Natural killer cell treated with Interleukin-12 subunit alpha and Interleukin-12 subunit beta and Interleukin-15 and Interleukin-18, amount 100 ng/mL, for 72 hours (primary cell): Measurements from ENCODE around the gene TMEM220. TPM values are rescaled to one million over a fixed set of nuclear protein-coding genes. Genes with fewer than 3 reads are reported as not detected.
A peak's percentile ranks its signal among the peaks of the same experiment; 100 is the strongest.

Experiments
- ATAC-seq, 2 donors: fragments of 150-1000 bp; cut with Tn5 transposase in 1 of 2; sonication (Bioruptor Pico), chemical (Tn5 transposase) in 1 of 2; 2 replicates each; pipeline ENCODE4 v1.10.0; 2021
- DNase-seq: peaks from one replicate; pipeline ENCODE4 v3.0.0; 2022; ENCODE audit warnings: low spot score
- H3K27ac Mint-ChIP-seq, 2 donors: 1 replicate in 1 of 2; 2 replicates in 1 of 2; pipeline ENCODE4 v1.8.0; 2022; ENCODE audit warnings: mixed read lengths in 2 of 2, mild to moderate bottlenecking in 1 of 2, moderate library complexity in 1 of 2
- H3K27me3 Mint-ChIP-seq, 2 donors: 1 replicate in 1 of 2; 2 replicates in 1 of 2; pipeline ENCODE4 v1.8.0; 2022; ENCODE audit warnings: mixed read lengths in 2 of 2
- H3K36me3 Mint-ChIP-seq: one replicate; pipeline ENCODE4 v1.8.0; 2022; ENCODE audit warnings: mixed read lengths
- H3K4me1 Mint-ChIP-seq, 2 donors: 1 replicate in 1 of 2; 2 replicates in 1 of 2; pipeline ENCODE4 v1.8.0; 2022; ENCODE audit warnings: low read depth in 2 of 2, mixed read lengths in 2 of 2, mild to moderate bottlenecking in 1 of 2
- H3K4me3 Mint-ChIP-seq: one replicate; pipeline ENCODE4 v1.8.0; 2022; ENCODE audit warnings: mixed read lengths
- H3K9me3 Mint-ChIP-seq: 2 replicates; pipeline ENCODE4 v1.8.0; 2022; ENCODE audit warnings: mixed read lengths
- total RNA-seq, 2 donors: library from RNA; stranded (reverse); gene quantifications; one replicate each; pipeline ENCODE4 v1.2.3, GENCODE V29; 2022

The TMEM220 gene
- total RNA-seq, result 1 to 10 TPM in 1 of 2 donors, not detected in 1; 1.1 TPM

DNA sequence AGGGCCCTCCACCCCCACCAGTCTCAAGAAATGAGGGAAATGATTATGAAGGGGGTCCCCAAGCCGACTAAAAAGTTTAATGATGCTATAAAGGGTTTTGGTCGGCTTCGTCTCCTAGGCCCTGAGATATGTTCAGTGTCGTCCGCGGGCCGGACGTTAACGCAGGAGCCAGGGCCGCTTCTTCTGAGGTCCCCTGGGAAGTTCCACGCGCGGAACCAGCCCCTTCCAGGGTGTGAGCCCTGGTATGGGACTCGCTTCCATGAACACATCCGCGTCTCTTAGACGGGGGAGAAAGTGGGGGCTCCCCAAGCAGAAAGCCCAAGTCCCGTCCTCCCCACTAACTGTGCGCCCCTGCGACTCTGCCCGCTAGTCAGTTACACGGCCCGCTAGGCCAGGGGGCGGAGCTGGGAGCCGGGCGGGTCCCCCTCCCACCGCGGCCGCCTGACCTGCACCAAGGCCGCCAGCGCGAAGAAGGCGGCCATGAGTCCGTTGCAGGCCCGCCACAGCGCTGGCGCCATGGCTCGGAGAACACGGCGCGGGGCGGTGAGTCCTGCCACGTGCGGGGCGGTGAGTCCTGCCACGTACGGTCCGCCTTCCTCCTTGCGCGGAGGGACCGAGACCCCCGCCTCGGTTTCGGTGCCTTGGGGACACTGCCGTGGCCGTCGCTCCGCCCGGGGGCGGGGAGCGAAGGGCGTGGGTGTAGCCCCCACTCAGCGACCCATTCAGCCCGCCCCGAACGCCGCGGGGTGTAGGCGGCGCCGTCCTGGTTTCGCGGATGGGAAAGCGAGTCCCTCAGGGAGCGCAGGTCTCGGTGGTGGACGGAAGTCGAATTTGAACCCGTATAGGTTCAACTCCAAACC is at the start of gene TMEM220:
Gene TMEM220, minus strand, starts transcription at position 690 of the 860 bp plus-strand sequence. Its CDS starts 172 bp downstream, at position 518.
- H3K4me3 Mint-ChIP-seq, result peak within 1 kb of the TSS; percentile 93
- H3K4me1 Mint-ChIP-seq, result peaks cover 9 to 12% of the 10 kb centered on the region in 2 donors
- H3K27ac Mint-ChIP-seq, result peak within 1 kb of the TSS; percentile 63 to 83
- no peaks in the 10 kb centered on the region for H3K27me3 Mint-ChIP-seq
- ATAC-seq, result peak; percentile 86 to 90
- DNase-seq, result peak; percentile 79
- no peaks in the 10 kb centered on the region for H3K9me3 Mint-ChIP-seq
- no peaks in the 10 kb centered on the region for H3K36me3 Mint-ChIP-seq

DNA sequence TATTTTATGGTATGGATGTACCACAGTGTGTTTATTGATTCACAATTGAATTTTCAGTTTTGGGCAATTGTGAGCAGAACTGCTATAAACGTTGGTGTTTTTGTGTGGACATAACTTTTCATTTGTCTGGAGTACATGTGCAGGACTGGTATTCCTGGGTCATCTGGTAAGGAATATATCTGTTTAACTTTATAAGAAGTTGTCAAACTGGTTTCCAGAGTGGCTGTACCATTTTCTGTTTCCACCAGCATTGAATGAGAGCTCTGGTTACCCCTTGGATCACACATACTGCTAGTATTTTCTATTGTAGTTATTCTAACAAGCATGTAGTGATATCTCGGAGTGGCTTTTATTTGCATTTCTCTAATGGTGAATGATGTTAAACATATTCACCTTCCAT is 49.8 kb upstream of the TMEM220 start:
- Mint-ChIP-seq H3K4me3 (no peak overlapping the region), H3K4me1 (no peaks in the 10 kb centered on the region), H3K27ac (no peak overlapping the region), H3K27me3 (peaks cover 12 to 30% of the 10 kb centered on the region in 2 donors), H3K9me3 (no peaks in the 10 kb centered on the region), H3K36me3 (peaks cover 5% of the 10 kb centered on the region)
- ATAC-seq (no peak), DNase-seq (no peak)

DNA sequence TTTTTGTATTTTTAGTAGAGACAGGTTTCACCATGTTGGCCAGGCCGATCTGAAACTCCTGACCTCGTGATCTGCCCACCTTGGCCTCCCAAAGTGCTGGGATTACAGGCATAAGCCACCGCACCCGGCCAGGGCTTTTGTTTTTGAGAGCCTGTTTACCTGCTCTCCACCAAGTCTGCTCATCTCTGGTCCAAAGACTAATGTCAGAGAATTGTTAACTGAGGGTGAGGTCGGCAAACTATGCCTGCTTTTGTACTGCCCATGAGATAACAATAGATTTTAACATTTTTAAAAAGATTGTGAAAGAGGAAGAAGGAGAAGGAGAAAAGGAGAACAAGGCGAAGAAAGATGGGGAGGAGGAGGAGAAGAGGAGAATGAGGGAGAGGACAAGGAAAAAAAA is 48.1 kb upstream of the TMEM220 start:
- no peak for DNase-seq
- H3K4me1 Mint-ChIP-seq, result no peaks in the 10 kb centered on the region
- H3K36me3 Mint-ChIP-seq, result no peaks in the 10 kb centered on the region
- H3K9me3 Mint-ChIP-seq, result no peaks in the 10 kb centered on the region
- ATAC-seq, result no peak
- no peak overlapping the region for H3K27ac Mint-ChIP-seq
- no peak overlapping the region for H3K4me3 Mint-ChIP-seq
- peaks cover 8 to 17% of the 10 kb centered on the region in 2 donors for H3K27me3 Mint-ChIP-seq

DNA sequence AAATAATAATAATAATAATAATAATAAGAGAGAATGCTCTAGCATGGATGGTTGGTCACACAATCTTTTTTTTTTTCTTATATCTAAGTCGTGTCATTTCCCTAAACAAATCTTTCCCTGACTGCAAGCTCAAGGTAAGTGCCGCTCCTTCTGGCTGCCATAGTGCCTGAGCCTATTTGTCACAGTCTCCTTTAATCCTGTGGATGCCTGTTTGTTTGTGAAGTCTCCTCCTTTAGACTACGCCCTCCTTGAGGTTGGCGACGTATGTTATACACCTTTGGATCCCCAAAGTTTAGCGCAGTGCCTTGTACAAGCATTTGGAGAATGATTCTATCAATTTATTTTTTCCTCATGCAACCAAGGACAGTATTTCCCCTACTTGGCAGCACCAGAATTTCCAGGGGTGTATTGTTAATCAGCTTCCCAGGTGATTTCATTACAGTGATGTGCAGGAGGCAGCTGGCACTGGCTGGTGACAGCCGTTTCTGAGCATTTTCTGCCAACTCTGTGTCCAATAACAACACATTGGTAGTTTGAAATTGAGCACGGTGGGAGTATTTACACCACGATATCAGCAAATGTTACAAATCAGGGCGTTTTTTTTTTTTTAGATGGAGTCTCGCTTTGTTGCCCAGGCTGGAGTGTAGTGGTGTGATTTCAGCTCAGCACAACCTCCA is 47.4 kb upstream of the TMEM220 start:
- Mint-ChIP-seq H3K4me3 (no peak overlapping the region), H3K27ac (no peak overlapping the region), H3K27me3 (peaks cover 8 to 15% of the 10 kb centered on the region in 2 donors), H3K9me3 (no peaks in the 10 kb centered on the region), H3K36me3 (peaks cover 2% of the 10 kb centered on the region), H3K4me1 (no peaks in the 10 kb centered on the region)
- no peak for DNase-seq
- no peak for ATAC-seq

DNA sequence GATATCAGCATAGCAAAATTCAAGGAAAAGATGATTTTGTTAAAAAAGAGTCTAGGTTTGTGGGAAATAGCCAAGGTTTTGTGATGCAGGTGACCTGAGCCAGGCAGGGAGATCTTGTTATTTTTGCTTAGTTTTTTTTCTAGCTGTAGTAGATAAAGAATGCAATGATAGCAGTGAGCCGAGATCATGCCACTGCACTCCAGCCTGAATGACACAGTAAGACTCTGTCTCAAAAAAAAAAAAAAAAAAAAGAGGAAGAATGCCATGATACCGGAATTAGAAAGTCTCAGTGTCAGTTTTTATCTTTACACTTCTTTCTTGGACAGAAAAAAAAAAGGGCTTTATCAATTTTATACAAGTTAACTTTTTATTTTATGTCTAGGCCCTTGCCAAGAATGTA is 46.6 kb upstream of the TMEM220 start:
- no peak for ATAC-seq
- Mint-ChIP-seq H3K36me3 (peaks cover 8% of the 10 kb centered on the region), H3K27ac (no peak overlapping the region), H3K27me3 (peaks cover 5 to 8% of the 10 kb centered on the region in 2 donors), H3K4me1 (no peaks in the 10 kb centered on the region), H3K4me3 (no peak overlapping the region), H3K9me3 (peaks cover 4% of the 10 kb centered on the region)
- DNase-seq, result no peak

- no peak for ATAC-seq
Observed at GRCh38 chr17:10775740-10776356, 46.0 kb upstream of the TMEM220 start.

GRCh38 chr17:10775058-10775457 is 45.2 kb upstream of the TMEM220 start:
- peaks cover 5 to 8% of the 10 kb centered on the region in 2 donors for H3K27me3 Mint-ChIP-seq

More at GRCh38 chr17:10775740-10776356, 46.0 kb upstream of the TMEM220 start:
- Mint-ChIP-seq H3K27ac (no peak overlapping the region), H3K9me3 (peaks cover 5% of the 10 kb centered on the region), H3K4me3 (no peak overlapping the region), H3K36me3 (peaks cover 11% of the 10 kb centered on the region), H3K4me1 (no peaks in the 10 kb centered on the region), H3K27me3 (peaks cover 5 to 8% of the 10 kb centered on the region in 2 donors)
- DNase-seq, result no peak

DNA sequence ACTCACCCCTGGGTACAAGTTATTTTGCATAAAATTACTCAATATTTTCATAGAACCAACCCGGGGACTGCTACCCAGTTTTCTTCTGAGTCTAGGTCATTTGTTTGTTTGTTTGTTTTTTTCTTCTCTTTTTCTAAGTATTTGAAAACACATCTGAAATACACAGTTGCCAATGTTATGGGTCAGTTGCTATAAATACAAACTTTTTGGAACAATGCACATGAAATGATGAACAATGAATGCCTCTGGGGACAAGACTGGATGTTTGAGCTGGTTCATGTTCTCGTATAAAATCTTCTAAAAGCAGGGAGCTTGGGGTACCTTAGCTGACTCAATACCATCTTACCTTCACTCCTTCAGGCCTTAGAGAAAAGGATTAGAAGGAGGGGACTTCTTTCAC is 43.6 kb upstream of the TMEM220 start:
- peaks cover 5 to 8% of the 10 kb centered on the region in 2 donors for H3K27me3 Mint-ChIP-seq
- ATAC-seq (no peak), DNase-seq (no peak)
- no peaks in the 10 kb centered on the region for H3K4me1 Mint-ChIP-seq
- no peak overlapping the region for H3K27ac Mint-ChIP-seq
- H3K36me3 Mint-ChIP-seq, result peaks cover 11% of the 10 kb centered on the region
- no peak overlapping the region for H3K4me3 Mint-ChIP-seq
- peaks cover 5% of the 10 kb centered on the region for H3K9me3 Mint-ChIP-seq

More at GRCh38 chr17:10775058-10775457, 45.2 kb upstream of the TMEM220 start:
- no peak overlapping the region for H3K4me3 Mint-ChIP-seq
- ATAC-seq, result no peak
- H3K36me3 Mint-ChIP-seq, result peaks cover 11% of the 10 kb centered on the region
- H3K27ac Mint-ChIP-seq, result no peak overlapping the region
- DNase-seq, result no peak
- H3K4me1 Mint-ChIP-seq, result no peaks in the 10 kb centered on the region
- H3K9me3 Mint-ChIP-seq, result peaks cover 5% of the 10 kb centered on the region

- ATAC-seq (no peak), DNase-seq (no peak)
- Mint-ChIP-seq H3K36me3 (peaks cover 11% of the 10 kb centered on the region), H3K27ac (no peak overlapping the region), H3K4me1 (no peaks in the 10 kb centered on the region), H3K27me3 (peaks cover 5 to 8% of the 10 kb centered on the region in 2 donors), H3K4me3 (no peak overlapping the region), H3K9me3 (peaks cover 5% of the 10 kb centered on the region)
Observed at GRCh38 chr17:10772425-10773380, 42.9 kb upstream of the TMEM220 start.

DNA sequence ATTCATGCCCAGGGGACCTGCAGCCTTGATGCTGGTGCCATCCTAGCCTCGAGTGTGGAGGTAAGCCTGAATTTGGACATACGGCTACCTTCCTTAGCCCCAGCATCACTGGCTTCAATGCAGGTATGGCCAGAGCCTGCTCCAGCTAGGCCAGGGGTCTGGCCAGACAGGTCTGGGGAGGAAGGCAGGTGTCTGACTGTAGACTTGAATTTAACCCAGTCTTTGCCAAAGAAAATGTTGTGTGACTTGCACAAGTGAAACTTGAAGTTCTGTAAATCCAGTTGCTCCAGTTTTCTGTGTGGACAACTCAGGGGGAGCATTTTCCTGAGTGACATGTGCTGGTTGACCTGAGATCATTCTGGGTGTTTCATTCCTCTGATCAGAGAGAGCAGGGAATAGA is 41.3 kb upstream of the TMEM220 start:
- Mint-ChIP-seq H3K36me3 (peaks cover 11% of the 10 kb centered on the region), H3K27me3 (peaks cover 5 to 8% of the 10 kb centered on the region in 2 donors), H3K27ac (no peak overlapping the region), H3K4me1 (no peaks in the 10 kb centered on the region), H3K4me3 (no peak overlapping the region), H3K9me3 (peaks cover 5% of the 10 kb centered on the region)
- no peak for DNase-seq
- peak in 1 of 2 donors; percentile 35 for ATAC-seq

DNA sequence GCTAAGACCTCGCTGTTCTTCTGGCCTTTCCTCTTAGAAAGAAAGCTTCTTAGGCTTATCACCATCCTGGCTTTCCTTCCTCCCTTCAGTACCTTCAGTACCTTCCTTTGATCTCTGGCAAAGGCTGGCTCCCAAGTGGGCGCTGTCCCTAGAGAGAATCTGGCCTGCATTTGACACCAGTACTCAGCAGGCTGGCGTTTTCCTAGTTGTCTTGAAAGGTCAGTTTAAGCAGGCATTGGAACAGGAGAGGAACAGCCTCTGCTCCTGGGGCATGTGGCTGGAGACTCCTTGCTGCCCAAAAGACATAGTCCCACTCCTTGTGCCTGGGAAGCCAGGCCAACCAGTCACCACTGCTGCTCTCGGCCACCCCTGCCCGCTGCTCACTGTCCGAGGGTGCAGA is 40.0 kb upstream of the TMEM220 start:
- ATAC-seq (no peak), DNase-seq (no peak)
- Mint-ChIP-seq H3K36me3 (peaks cover 11% of the 10 kb centered on the region), H3K27me3 (no peaks in the 10 kb centered on the region), H3K4me1 (no peaks in the 10 kb centered on the region), H3K4me3 (no peak overlapping the region), H3K27ac (no peak overlapping the region), H3K9me3 (peaks cover 5% of the 10 kb centered on the region)

GRCh38 chr17:10768750-10769251 is 39.0 kb upstream of the TMEM220 start:
- Mint-ChIP-seq H3K27me3 (no peaks in the 10 kb centered on the region), H3K36me3 (peaks cover 11% of the 10 kb centered on the region), H3K9me3 (peaks cover 5% of the 10 kb centered on the region), H3K4me1 (no peaks in the 10 kb centered on the region), H3K4me3 (no peak overlapping the region), H3K27ac (no peak overlapping the region)
- DNase-seq (no peak), ATAC-seq (no peak)

DNA sequence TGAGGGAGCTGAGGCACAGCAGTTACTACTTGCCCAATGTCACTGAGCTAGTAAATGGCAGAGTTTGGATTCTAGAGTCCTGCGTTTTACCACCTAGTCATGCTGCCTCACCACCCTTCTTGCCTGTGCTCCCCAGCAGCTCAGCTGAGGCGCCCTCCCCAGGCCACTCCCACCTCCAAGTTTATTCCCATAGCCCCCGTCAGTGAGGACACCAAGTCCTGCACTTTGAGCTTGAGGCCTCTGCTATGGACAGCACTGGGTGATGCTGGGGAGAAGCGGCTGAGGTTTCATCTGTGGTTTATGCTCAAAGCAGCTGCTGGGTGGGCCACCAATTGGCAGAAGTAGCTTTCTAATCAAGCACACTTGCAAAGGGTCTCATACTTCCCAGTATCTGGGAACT is 37.4 kb upstream of the TMEM220 start:
- DNase-seq (no peak), ATAC-seq (peak in 1 of 2 donors; percentile 11)
- Mint-ChIP-seq H3K4me1 (no peaks in the 10 kb centered on the region), H3K36me3 (peaks cover 9% of the 10 kb centered on the region), H3K27ac (no peak overlapping the region), H3K9me3 (peaks cover 5% of the 10 kb centered on the region), H3K27me3 (no peaks in the 10 kb centered on the region), H3K4me3 (no peak overlapping the region)
